Measurements from ENCODE around the gene GLIS1. TPM values are rescaled to one million over a fixed set of nuclear protein-coding genes. Genes with fewer than 3 reads are reported as not detected.

Gene GLIS1
- total RNA-seq, 1 donor from 2014 or later = 2.5 TPM

- H3K4me3 ChIP-seq (ENCODE audit: low read depth, low read length) = peak overlapping the region; percentile 37
- TF ChIP-seq, protein P1, sequence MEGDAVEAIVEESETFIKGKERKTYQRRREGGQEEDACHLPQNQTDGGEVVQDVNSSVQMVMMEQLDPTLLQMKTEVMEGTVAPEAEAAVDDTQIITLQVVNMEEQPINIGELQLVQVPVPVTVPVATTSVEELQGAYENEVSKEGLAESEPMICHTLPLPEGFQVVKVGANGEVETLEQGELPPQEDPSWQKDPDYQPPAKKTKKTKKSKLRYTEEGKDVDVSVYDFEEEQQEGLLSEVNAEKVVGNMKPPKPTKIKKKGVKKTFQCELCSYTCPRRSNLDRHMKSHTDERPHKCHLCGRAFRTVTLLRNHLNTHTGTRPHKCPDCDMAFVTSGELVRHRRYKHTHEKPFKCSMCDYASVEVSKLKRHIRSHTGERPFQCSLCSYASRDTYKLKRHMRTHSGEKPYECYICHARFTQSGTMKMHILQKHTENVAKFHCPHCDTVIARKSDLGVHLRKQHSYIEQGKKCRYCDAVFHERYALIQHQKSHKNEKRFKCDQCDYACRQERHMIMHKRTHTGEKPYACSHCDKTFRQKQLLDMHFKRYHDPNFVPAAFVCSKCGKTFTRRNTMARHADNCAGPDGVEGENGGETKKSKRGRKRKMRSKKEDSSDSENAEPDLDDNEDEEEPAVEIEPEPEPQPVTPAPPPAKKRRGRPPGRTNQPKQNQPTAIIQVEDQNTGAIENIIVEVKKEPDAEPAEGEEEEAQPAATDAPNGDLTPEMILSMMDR (conservative IDR thresholded peaks at IDR 0.05; ENCODE audit: low read depth, low read length) = no peak
- DNase-seq (ENCODE audit: low read depth) = no peak
These were observed 9.3 kb downstream of the GLIS1 start for GRCh38 chr1:53729456-53730223.

GRCh38 chr1:53728702-53729455 lies 10.1 kb downstream of the GLIS1 start:
- no peak overlapping the region for H3K4me3 ChIP-seq (ENCODE audit: low read depth, low read length)
- no peak for DNase-seq (ENCODE audit: low read depth)
- TF ChIP-seq, protein P1 (conservative IDR thresholded peaks at IDR 0.05; ENCODE audit: low read depth, low read length) = no peak

- H3K4me3 ChIP-seq (ENCODE audit: low read depth, low read length) = no peak overlapping the region
- DNase-seq (ENCODE audit: low read depth) = no peak
- TF ChIP-seq, protein P1 (conservative IDR thresholded peaks at IDR 0.05; ENCODE audit: low read depth, low read length) = no peak
These were observed 10.8 kb downstream of the GLIS1 start for GRCh38 chr1:53728196-53728595.

- TF ChIP-seq, protein P1 (conservative IDR thresholded peaks at IDR 0.05; ENCODE audit: low read depth, low read length) = no peak
- H3K4me3 ChIP-seq (ENCODE audit: low read depth, low read length) = no peak overlapping the region
- no peak for DNase-seq (ENCODE audit: low read depth)
These were observed 11.4 kb downstream of the GLIS1 start for GRCh38 chr1:53727461-53728092.

GRCh38 chr1:53726009-53726600 lies 12.9 kb downstream of the GLIS1 start:
- DNase-seq (ENCODE audit: low read depth) = no peak
- TF ChIP-seq, protein P1 (conservative IDR thresholded peaks at IDR 0.05; ENCODE audit: low read depth, low read length) = no peak
- no peak overlapping the region for H3K4me3 ChIP-seq (ENCODE audit: low read depth, low read length)

- TF ChIP-seq, protein P1 (conservative IDR thresholded peaks at IDR 0.05; ENCODE audit: low read depth, low read length) = peak; percentile 6
- no peak for DNase-seq (ENCODE audit: low read depth)
- no peak overlapping the region for H3K4me3 ChIP-seq (ENCODE audit: low read depth, low read length)
These were observed 13.7 kb downstream of the GLIS1 start for GRCh38 chr1:53725238-53725689.
